ENCODE measurements around the gene MRPL2.
A peak's percentile ranks its signal among the peaks of the same experiment; 100 is the strongest.

MRPL2 gene

GRCh38 chr6:43059168-43060033 is at the start of gene MRPL2, which contains the start of gene KLC4:
Gene MRPL2, minus strand, starts transcription at chr6:43059434. Its CDS starts 53 bp downstream, at chr6:43059381.
Gene KLC4, plus strand, starts transcription at chr6:43059631. Its CDS starts 1,705 bp downstream, at chr6:43061336.
- H3K27me3 Mint-ChIP-seq: no peaks in the 10 kb centered on the region
- peaks cover 22% of the 10 kb centered on the region for H3K36me3 Mint-ChIP-seq (ENCODE audit: low read depth)
- H3K9me3 Mint-ChIP-seq: no peaks in the 10 kb centered on the region
- DNase-seq (peak; percentile 96), ATAC-seq (peak; percentile 96)
- peak within 1 kb of the TSS; percentile 96 for H3K4me3 Mint-ChIP-seq
- H3K4me1 Mint-ChIP-seq: peaks cover 31% of the 10 kb centered on the region
- peak within 1 kb of the TSS; percentile 98 for H3K27ac Mint-ChIP-seq

GRCh38 chr6:43107344-43108062 is 48.3 kb upstream of the MRPL2 start:
- H3K27me3 Mint-ChIP-seq: no peaks in the 10 kb centered on the region

GRCh38 chr6:43105538-43106222 is 46.4 kb upstream of the MRPL2 start:
- DNase-seq (no peak), ATAC-seq (no peak)
- Mint-ChIP-seq H3K9me3 (no peaks in the 10 kb centered on the region), H3K4me3 (no peak overlapping the region), H3K27ac (no peak overlapping the region), H3K27me3 (no peaks in the 10 kb centered on the region), H3K36me3 (ENCODE audit: low read depth) (no peaks in the 10 kb centered on the region), H3K4me1 (peaks cover 4% of the 10 kb centered on the region)

More at GRCh38 chr6:43107344-43108062, 48.3 kb upstream of the MRPL2 start:
- Mint-ChIP-seq H3K36me3 (ENCODE audit: low read depth) (no peaks in the 10 kb centered on the region), H3K4me1 (peaks cover 4% of the 10 kb centered on the region), H3K4me3 (no peak overlapping the region), H3K27ac (no peak overlapping the region), H3K9me3 (no peaks in the 10 kb centered on the region)
- DNase-seq: no peak
- no peak for ATAC-seq

- Mint-ChIP-seq H3K36me3 (ENCODE audit: low read depth) (no peaks in the 10 kb centered on the region), H3K4me3 (no peak overlapping the region), H3K27ac (no peak overlapping the region), H3K27me3 (no peaks in the 10 kb centered on the region), H3K4me1 (peaks cover 4% of the 10 kb centered on the region), H3K9me3 (no peaks in the 10 kb centered on the region)
- DNase-seq: no peak
- no peak for ATAC-seq
Measured at GRCh38 chr6:43103253-43103876, 44.1 kb upstream of the MRPL2 start.

- Mint-ChIP-seq H3K27me3 (no peaks in the 10 kb centered on the region), H3K4me3 (no peak overlapping the region), H3K36me3 (ENCODE audit: low read depth) (no peaks in the 10 kb centered on the region), H3K27ac (no peak overlapping the region), H3K9me3 (no peaks in the 10 kb centered on the region), H3K4me1 (peaks cover 4% of the 10 kb centered on the region)
- ATAC-seq (no peak), DNase-seq (no peak)
Measured at GRCh38 chr6:43101497-43101896, 42.3 kb upstream of the MRPL2 start.

GRCh38 chr6:43097502-43097901 is 38.3 kb upstream of the MRPL2 start:
- Mint-ChIP-seq H3K27me3 (no peaks in the 10 kb centered on the region), H3K9me3 (no peaks in the 10 kb centered on the region), H3K4me1 (peaks cover 13% of the 10 kb centered on the region), H3K36me3 (ENCODE audit: low read depth) (no peaks in the 10 kb centered on the region), H3K27ac (no peak overlapping the region), H3K4me3 (no peak overlapping the region)
- ATAC-seq: no peak
- DNase-seq: no peak

- Mint-ChIP-seq H3K9me3 (no peaks in the 10 kb centered on the region), H3K27me3 (no peaks in the 10 kb centered on the region), H3K36me3 (ENCODE audit: low read depth) (no peaks in the 10 kb centered on the region), H3K27ac (no peak overlapping the region), H3K4me1 (peaks cover 14% of the 10 kb centered on the region), H3K4me3 (no peak overlapping the region)
- ATAC-seq (no peak), DNase-seq (no peak)
Measured at GRCh38 chr6:43097098-43097489, 37.9 kb upstream of the MRPL2 start.

GRCh38 chr6:43096451-43097097 is 37.3 kb upstream of the MRPL2 start:
- Mint-ChIP-seq H3K27me3 (no peaks in the 10 kb centered on the region), H3K4me3 (no peak overlapping the region), H3K9me3 (no peaks in the 10 kb centered on the region), H3K27ac (no peak overlapping the region), H3K4me1 (peaks cover 14% of the 10 kb centered on the region), H3K36me3 (ENCODE audit: low read depth) (no peaks in the 10 kb centered on the region)
- ATAC-seq (no peak), DNase-seq (no peak)

GRCh38 chr6:43095939-43096338 is 36.7 kb upstream of the MRPL2 start:
- Mint-ChIP-seq H3K4me3 (no peak overlapping the region), H3K36me3 (ENCODE audit: low read depth) (no peaks in the 10 kb centered on the region), H3K27ac (no peak overlapping the region), H3K4me1 (peaks cover 14% of the 10 kb centered on the region), H3K9me3 (no peaks in the 10 kb centered on the region), H3K27me3 (no peaks in the 10 kb centered on the region)
- ATAC-seq: no peak
- DNase-seq: no peak

GRCh38 chr6:43093436-43094289 is 34.4 kb upstream of the MRPL2 start:
- ATAC-seq (no peak), DNase-seq (no peak)
- H3K4me1 Mint-ChIP-seq: peaks cover 14% of the 10 kb centered on the region
- no peak overlapping the region for H3K4me3 Mint-ChIP-seq
- H3K9me3 Mint-ChIP-seq: no peaks in the 10 kb centered on the region
- no peaks in the 10 kb centered on the region for H3K36me3 Mint-ChIP-seq (ENCODE audit: low read depth)
- H3K27ac Mint-ChIP-seq: no peak overlapping the region
- H3K27me3 Mint-ChIP-seq: no peaks in the 10 kb centered on the region

- H3K27ac Mint-ChIP-seq: no peak overlapping the region
Measured at GRCh38 chr6:43092635-43093034, 33.4 kb upstream of the MRPL2 start.

GRCh38 chr6:43091436-43091991 is 32.3 kb upstream of the MRPL2 start:
- no peaks in the 10 kb centered on the region for H3K27me3 Mint-ChIP-seq
- H3K4me1 Mint-ChIP-seq: peaks cover 14% of the 10 kb centered on the region
- H3K9me3 Mint-ChIP-seq: no peaks in the 10 kb centered on the region
- H3K27ac Mint-ChIP-seq: no peak overlapping the region
- no peak overlapping the region for H3K4me3 Mint-ChIP-seq
- no peak for ATAC-seq
- no peaks in the 10 kb centered on the region for H3K36me3 Mint-ChIP-seq (ENCODE audit: low read depth)
- no peak for DNase-seq

More at GRCh38 chr6:43092635-43093034, 33.4 kb upstream of the MRPL2 start:
- no peaks in the 10 kb centered on the region for H3K9me3 Mint-ChIP-seq
- ATAC-seq: no peak
- no peaks in the 10 kb centered on the region for H3K36me3 Mint-ChIP-seq (ENCODE audit: low read depth)
- H3K27me3 Mint-ChIP-seq: no peaks in the 10 kb centered on the region
- no peak for DNase-seq
- H3K4me3 Mint-ChIP-seq: no peak overlapping the region
- H3K4me1 Mint-ChIP-seq: peaks cover 14% of the 10 kb centered on the region

GRCh38 chr6:43091020-43091419 is 31.8 kb upstream of the MRPL2 start:
- H3K27me3 Mint-ChIP-seq: no peaks in the 10 kb centered on the region
- no peak overlapping the region for H3K27ac Mint-ChIP-seq
- peaks cover 17% of the 10 kb centered on the region for H3K4me1 Mint-ChIP-seq

More at GRCh38 chr6:43091020-43091419, 31.8 kb upstream of the MRPL2 start:
- ATAC-seq (no peak), DNase-seq (no peak)
- no peak overlapping the region for H3K4me3 Mint-ChIP-seq
- H3K9me3 Mint-ChIP-seq: no peaks in the 10 kb centered on the region
- H3K36me3 Mint-ChIP-seq (ENCODE audit: low read depth): no peaks in the 10 kb centered on the region
